ENCODE data around the gene MPPED2.

The MPPED2 gene

GRCh38 chr11:30452114-30452513 lies 134.0 kb downstream of the MPPED2 start:
- no peak for DNase-seq (ENCODE audit: low spot score)

GRCh38 chr11:30451626-30452025 lies 134.5 kb downstream of the MPPED2 start:
- DNase-seq (ENCODE audit: low spot score) = no peak

- DNase-seq (ENCODE audit: low spot score) = no peak
Measured at GRCh38 chr11:30451167-30451566, 135.0 kb downstream of the MPPED2 start.

GRCh38 chr11:30447058-30447640 lies 139.0 kb downstream of the MPPED2 start:
- no peak for DNase-seq (ENCODE audit: low spot score)

- DNase-seq (ENCODE audit: low spot score) = no peak
Measured at GRCh38 chr11:30446520-30446919, 139.6 kb downstream of the MPPED2 start.

- DNase-seq (ENCODE audit: low spot score) = no peak
Measured at GRCh38 chr11:30445056-30445455, 141.1 kb downstream of the MPPED2 start.

GRCh38 chr11:30440510-30440909 lies 145.6 kb downstream of the MPPED2 start:
- DNase-seq (ENCODE audit: low spot score) = no peak

GRCh38 chr11:30436801-30437200 lies 149.4 kb downstream of the MPPED2 start:
- DNase-seq (ENCODE audit: low spot score) = no peak

- DNase-seq (ENCODE audit: low spot score) = no peak
Measured at GRCh38 chr11:30435488-30435887, 150.7 kb downstream of the MPPED2 start.

GRCh38 chr11:30434901-30435300 lies 151.3 kb downstream of the MPPED2 start:
- DNase-seq (ENCODE audit: low spot score) = no peak

GRCh38 chr11:30433831-30434230 lies 152.3 kb downstream of the MPPED2 start:
- no peak for DNase-seq (ENCODE audit: low spot score)

- no peak for DNase-seq (ENCODE audit: low spot score)
Measured at GRCh38 chr11:30432716-30433115, 153.4 kb downstream of the MPPED2 start.

- DNase-seq (ENCODE audit: low spot score) = no peak
Measured at GRCh38 chr11:30432178-30432577, 154.0 kb downstream of the MPPED2 start.

- no peak for DNase-seq (ENCODE audit: low spot score)
Measured at GRCh38 chr11:30431127-30431814, 154.9 kb downstream of the MPPED2 start.

- no peak for DNase-seq (ENCODE audit: low spot score)
Measured at GRCh38 chr11:30429550-30429949, 156.6 kb downstream of the MPPED2 start.

GRCh38 chr11:30426781-30427180 lies 159.4 kb downstream of the MPPED2 start:
- DNase-seq (ENCODE audit: low spot score) = no peak

- no peak for DNase-seq (ENCODE audit: low spot score)
Measured at GRCh38 chr11:30424844-30425243, 161.3 kb downstream of the MPPED2 start.

- DNase-seq (ENCODE audit: low spot score) = no peak
Measured at GRCh38 chr11:30424321-30424720, 161.8 kb downstream of the MPPED2 start.

GRCh38 chr11:30423886-30424285 lies 162.3 kb downstream of the MPPED2 start:
- no peak for DNase-seq (ENCODE audit: low spot score)

- no peak for DNase-seq (ENCODE audit: low spot score)
Measured at GRCh38 chr11:30423279-30423648, 162.9 kb downstream of the MPPED2 start.

GRCh38 chr11:30422447-30423278 lies 163.5 kb downstream of the MPPED2 start:
- DNase-seq (ENCODE audit: low spot score) = no peak

GRCh38 chr11:30420233-30420787 lies 165.8 kb downstream of the MPPED2 start:
- no peak for DNase-seq (ENCODE audit: low spot score)

- DNase-seq (ENCODE audit: low spot score) = no peak
Measured at GRCh38 chr11:30414806-30415205, 171.3 kb downstream of the MPPED2 start.

All from putamen (tissue), 1 donor.